ENCODE data around the gene NUDT3.
A peak's percentile ranks its signal among the peaks of the same experiment; 100 is the strongest.
"Not testable (repeated sequence)": the region's sequence is repeated elsewhere in the genome, so short reads cannot be mapped to it uniquely, and the experiment has no call there.

Gene NUDT3

GRCh38 chr6:34280216-34280615 is 112.3 kb downstream of the NUDT3 start:
- no peak for DNase-seq

- DNase-seq, result no peak
Measured at GRCh38 chr6:34278833-34279232, 113.6 kb downstream of the NUDT3 start.

- no peak for DNase-seq
Measured at GRCh38 chr6:34277763-34278112, 114.7 kb downstream of the NUDT3 start.

- no peak for DNase-seq
Measured at GRCh38 chr6:34276881-34277762, 115.3 kb downstream of the NUDT3 start.

- DNase-seq, result no peak
Measured at GRCh38 chr6:34276191-34276590, 116.3 kb downstream of the NUDT3 start.

GRCh38 chr6:34275128-34275804 is 117.2 kb downstream of the NUDT3 start:
- DNase-seq, result no peak

GRCh38 chr6:34274129-34274528 is 118.3 kb downstream of the NUDT3 start:
- no peak for DNase-seq

GRCh38 chr6:34273242-34273805 is 119.1 kb downstream of the NUDT3 start:
- DNase-seq, result no peak

GRCh38 chr6:34272013-34272926 is 120.2 kb downstream of the NUDT3 start:
- DNase-seq, result no peak

GRCh38 chr6:34269658-34270341 is 122.7 kb downstream of the NUDT3 start:
- not testable (repeated sequence) for DNase-seq

GRCh38 chr6:34269132-34269531 is 123.3 kb downstream of the NUDT3 start:
- not testable (repeated sequence) for DNase-seq

- DNase-seq, result no peak
Measured at GRCh38 chr6:34267746-34268145, 124.7 kb downstream of the NUDT3 start.

GRCh38 chr6:34263484-34263883 is 129.0 kb downstream of the NUDT3 start:
- not testable (repeated sequence) for DNase-seq

- no peak for DNase-seq
Measured at GRCh38 chr6:34260576-34261267, 131.7 kb downstream of the NUDT3 start.

GRCh38 chr6:34259529-34260069 is 132.9 kb downstream of the NUDT3 start:
- DNase-seq, result no peak

GRCh38 chr6:34252395-34252794 is 140.1 kb downstream of the NUDT3 start:
- not testable (repeated sequence) for DNase-seq

GRCh38 chr6:34249469-34250261 is 142.8 kb downstream of the NUDT3 start:
- DNase-seq, result no peak

GRCh38 chr6:34248727-34249468 is 143.6 kb downstream of the NUDT3 start, which contains the start of gene SMIM29:
SMIM29 (minus strand) TSS chr6:34249006; CDS start chr6:34247791, 1,215 bp downstream.
- peak; percentile 98 for DNase-seq

GRCh38 chr6:34248198-34248726 is 144.2 kb downstream of the NUDT3 start:
- peak; percentile 58 for DNase-seq
